GM18499 (cell line): Measurements from ENCODE around the gene KREMEN1.

Source experiments
- ATAC-seq: cut with Tn5 transposase; IDR thresholded peaks from one replicate; pipeline ENCODE4 v1.9.1; 2021; ENCODE audit warnings: moderate number of reproducible peaks; ENCODE audit not compliant: insufficient read depth, unreplicated experiment

The KREMEN1 gene

DNA sequence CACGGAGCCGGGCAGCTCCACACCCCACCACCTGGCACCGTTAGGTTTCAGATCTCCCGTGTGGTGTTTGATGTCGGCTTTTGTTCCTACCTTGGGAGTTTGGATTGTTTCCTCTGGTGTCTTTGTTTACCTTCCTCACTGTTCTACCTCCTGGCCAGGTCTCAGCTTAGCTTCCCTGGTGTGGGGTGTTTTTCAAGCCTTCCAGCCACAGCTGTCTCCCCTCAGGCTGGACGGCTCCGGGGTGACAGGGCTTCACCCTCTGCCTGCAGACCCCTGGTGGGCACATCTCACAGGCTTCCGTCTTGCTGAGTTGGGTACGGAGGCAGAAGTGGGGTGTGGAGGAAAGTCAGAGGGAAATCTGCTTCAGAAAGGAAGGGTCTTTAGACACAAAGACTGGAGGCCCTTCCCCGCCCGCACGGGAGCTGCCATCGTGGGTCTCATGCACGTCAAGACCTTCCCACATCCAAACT is 73.3 kb downstream of the KREMEN1 start:
- no peak for ATAC-seq

DNA sequence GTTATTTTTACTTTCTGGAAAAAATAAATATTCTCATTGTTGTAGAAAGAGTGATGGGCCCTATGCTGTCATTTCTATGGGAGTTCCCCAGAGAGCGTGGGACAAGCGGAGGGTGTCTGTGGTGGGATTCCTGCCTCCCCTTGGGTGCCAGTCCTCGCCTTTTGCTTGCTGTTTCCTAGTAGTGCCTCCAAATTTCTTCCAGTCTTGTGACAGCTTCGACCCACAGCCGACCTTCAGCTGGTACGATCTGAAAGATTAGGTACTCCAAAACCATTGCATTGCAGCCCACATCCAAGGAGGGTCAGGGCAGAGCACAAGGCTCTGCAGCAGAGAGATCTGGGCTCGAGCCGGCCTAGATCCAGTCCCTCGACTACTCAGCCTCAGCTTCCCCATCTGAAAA is 73.9 kb downstream of the KREMEN1 start:
- ATAC-seq = no peak

DNA sequence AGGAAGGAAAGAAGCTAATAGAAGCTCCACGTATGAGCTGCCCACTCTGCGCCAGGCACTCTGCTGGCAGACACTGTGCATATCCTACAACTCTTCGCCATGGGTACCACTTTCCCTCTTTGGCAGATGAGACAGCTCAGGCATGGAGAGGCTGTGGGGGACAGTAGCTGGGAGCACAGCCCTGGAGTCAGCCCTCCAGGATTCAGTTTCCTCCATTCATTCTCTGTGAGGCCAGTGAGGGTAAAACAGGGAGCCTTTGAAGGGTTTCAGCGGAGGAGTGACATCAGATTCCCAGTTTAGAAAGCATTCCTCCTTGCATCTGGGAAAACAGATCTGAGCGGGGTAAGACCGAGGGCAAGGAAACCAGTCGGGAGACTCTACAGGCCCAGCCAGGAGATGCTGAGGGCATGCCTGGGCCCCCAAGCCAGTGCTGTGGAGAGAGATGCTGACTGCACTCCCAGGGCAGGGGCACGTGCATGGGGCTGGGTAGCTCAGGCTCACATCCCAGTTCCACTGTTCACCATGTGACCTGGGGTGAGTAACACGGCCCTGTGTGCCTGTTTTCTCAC is 74.6 kb downstream of the KREMEN1 start:
- ATAC-seq = no peak

DNA sequence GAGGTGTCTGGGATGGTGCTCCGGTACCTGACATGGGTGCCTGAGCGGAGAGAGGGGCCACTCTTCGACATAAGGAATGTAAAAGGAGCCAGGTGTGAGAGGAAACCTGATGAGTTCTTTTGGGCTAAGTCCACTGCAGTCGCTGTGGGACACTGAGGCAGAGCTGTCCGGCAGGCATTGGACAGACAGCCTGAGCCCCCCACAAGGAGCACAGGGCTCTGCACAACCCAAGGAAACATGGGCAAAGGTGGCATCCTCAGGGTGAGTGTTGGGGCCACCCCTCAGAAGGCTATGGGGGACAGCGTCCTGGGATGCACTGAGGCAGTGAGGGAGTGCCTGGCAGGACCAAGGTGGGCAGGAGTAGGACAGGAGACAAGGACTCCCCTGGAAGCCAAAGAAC is 75.2 kb downstream of the KREMEN1 start:
- no peak for ATAC-seq

DNA sequence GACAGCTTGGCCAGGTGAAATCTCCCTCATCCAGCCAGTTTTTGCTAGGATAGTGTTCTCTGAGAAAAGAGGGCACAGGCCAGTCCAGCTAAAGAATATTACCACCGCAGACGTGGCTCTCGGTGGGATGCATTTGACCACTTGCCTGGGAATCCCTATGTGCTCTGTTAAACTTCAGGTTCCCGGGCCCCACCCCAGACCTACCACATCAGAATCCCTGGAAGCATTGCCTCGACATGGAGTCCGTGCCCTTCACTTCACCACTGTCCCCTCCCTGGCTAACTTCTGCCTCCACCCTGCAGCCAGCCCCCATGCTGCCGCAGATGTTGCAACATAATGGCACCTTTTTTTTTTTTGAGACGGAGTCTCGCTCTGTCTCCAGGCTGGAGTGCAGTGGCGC is 76.0 kb downstream of the KREMEN1 start:
- no peak for ATAC-seq

DNA sequence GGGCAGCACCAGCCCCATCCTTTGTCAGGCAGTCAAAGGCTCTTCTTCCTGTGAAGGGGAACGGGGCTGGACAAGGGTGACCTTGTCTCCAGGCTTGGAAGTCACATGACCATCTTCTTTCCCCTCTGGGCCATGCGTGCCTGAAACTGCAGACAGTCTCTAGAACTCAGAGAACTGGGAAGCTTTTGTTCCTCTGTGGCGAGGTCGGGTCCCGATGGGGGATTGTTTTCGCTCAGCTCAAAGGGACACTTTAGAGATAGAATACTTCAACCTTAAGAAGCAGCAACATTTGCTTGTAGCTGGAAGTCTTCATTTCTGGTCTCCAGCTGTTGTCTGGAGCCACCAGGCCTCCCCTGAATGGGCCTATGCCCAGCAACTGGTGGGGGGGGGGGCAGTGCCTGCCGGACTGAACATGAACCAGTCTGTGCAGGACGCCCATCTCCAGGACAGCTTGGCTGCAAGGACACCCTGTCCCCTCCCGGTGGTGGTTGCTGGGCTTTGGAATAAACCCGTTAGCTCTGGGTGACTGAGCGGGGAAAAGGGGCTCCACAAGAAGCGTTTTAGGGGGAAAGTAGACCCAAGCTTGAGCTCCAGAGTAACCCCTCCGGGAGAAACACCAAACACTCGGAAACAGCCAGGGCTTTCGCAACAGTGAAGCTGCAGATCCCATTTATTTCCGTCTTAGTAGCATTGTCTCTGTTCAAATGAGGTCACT is 77.2 kb downstream of the KREMEN1 start:
- ATAC-seq = no peak

DNA sequence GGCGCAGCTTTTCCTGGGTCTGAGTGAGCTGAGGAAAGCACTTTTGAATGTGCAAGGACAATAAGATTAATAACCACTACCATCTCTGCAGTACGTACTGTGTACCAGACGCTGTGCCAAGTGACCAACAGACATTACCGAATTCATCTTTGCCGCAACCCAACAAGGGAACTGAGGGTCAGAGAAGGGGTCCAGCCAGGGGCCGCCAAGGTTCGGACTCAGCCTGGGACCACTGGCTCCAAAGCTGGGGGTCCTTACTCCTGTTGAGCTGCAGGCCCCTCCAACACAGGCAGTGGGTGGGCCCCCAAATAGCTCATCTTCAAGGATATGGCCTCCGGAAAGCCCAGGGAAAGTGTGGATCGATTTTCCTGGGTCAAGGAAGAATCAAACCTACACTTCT is 77.9 kb downstream of the KREMEN1 start:
- no peak for ATAC-seq

DNA sequence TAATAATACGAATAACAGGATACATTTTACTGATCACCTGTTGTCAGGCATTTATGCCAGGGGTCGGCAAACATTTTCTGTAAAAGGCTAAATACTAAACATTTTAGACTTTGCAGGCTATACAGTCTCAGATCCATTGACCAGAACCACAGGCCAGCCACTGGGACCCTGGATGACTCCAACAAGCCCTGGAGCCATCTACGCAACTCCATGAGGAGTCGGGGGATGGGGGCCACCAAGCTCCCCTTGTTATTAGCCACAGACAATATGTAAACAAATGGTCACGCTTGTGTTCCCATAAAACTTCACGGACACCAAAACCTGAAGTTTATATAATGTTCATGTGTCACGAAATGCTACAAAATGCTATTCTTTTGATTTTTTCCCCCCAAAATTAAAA is 78.5 kb downstream of the KREMEN1 start:
- no peak for ATAC-seq

DNA sequence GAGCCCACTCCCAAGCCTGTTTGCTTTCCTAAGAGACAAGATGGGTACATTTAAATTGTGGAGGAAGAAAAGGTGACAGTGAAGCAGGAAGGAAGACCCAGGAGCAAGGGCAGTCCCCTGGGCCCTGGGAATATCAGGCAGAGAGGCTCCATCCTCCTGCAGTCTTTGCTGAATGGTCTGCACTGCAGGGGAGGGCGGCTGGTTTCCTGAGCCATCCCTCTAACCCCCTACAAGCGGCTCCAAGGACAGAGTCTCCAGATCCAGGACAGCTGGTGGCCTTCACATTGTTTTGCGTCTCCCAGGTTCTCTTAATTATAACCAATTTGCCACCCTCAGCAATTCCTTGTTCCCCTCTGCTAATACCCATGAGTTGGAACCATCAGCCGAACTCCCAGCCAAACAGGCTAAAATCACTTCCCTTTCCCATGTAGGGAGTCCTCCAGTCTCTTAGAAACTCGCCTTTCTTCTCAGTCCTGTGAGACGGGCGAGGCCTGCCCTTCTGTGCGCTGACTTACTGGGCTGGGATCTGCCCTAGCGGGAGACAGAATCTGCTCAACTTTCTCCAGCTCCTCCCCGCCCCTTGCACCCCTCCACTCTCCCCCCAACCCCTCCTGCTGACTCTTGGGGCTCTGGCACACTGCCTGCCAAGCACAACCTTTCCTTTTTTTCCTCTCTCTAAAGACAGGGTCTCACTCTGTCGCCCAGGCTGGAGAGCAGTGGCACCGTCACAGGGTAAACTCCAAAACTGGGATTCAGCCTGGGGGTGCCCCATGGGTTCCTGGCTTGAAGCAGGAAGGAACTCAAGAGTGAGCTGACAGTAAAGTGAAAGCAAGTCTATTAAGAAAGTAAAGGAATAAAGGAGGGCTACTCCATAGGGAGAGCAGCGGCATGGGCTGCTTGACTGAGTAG is 79.5 kb downstream of the KREMEN1 start:
- no peak for ATAC-seq

DNA sequence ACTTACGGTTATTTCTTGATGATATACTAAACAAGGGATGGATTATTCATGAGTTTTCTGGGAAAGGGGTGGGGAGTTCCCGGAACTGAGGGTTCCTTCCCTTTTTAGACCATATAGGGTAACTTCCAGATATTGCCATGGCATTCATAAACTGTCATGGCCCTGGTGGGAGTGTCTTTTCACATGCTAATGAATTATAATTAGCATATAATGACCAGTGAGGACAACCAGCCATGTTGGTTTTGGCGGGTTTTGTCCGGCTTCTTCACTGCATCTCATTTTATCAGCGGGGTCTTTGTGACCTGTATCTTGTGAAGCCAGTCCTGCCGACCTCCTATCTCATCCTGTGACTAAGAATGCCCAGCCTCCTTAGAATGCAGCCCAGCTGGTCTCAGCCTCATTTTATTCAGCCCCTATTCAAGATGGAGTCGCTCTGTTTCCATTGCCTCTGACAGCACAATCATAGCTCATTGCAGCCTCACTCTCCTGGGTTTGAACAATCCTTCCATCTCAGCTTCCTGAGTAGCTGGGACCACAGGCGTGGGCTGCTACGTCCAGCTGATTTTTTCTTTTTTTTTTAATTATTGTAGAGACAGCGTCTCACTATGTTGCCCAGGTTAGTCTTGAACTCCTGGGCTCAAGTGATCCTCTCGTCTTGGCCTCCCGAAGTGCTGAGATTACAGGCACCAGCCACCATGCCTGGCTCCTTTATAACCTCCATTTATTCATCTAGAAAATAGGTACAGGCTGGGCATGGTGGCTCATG is 80.3 kb downstream of the KREMEN1 start:
- ATAC-seq = no peak

DNA sequence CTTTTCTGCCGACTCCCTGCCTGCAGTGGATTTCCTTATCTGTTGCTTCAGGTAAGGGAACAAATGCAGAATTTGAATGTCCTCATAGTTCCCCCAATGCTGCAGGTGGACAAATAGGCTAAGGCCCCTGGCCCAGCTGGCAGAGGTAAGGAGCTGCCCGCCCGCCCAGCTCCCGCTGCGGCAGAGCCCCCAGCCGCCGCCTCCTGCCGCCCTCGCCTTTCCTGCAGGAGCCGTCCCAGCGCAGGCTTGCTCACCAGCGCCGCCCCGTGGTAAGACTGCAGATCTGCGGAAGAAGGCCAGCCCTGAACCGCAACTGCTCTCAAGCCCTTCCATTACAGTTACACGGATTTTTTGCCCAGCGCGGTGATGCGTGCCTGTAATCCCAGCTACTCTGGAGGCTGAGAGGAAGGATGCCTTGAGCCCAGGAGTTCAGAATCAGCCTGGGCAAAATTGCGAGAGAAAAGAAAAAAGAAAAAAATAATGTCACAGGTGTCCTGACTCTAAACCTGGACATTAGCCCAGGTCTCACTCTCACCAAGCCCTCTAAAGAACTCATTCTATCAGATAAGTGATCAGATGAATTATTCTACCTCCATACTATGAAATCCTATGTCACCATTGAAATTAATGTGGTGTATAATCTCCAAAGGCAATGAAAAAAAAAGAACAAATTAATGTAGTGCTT is 81.7 kb downstream of the KREMEN1 start:
- no peak for ATAC-seq

DNA sequence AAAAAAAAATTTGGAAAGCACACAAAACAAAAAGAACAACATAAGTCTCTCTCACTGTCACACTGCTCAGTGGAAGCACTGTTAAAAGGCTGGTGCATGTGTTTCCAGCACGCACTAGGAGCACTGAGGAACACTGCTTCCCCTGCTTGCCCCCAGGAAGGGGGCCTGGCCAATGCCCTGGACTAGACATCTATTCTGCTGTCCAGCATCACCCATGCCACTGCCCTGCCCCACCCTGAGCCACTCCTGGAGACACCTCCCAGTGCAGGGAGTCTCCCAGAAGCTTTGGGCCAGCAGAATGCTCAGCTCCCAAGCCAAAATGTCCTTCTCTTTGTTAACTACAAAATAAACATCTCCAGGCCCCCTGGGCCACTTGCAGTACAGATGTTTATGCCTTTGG is 83.1 kb downstream of the KREMEN1 start:
- ATAC-seq = no peak

DNA sequence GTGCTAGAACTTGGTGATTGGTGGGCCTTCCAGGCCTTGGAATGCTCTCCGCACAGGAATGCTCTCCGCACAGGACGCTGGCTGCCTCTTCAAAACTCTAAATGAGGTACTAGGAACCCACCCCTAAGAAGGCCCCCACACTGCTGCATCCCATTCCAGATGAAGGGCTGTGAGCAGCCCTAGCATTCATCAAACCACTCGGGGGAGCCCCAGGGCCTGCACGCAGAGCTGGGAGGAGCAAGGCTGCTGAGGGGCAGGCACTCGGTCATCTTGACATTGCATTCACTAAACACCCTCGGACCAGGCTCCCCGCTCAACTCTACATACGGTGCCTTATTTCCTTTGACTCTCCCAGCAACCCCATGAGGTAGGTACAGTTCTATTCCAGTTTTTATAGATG is 83.7 kb downstream of the KREMEN1 start:
- ATAC-seq = no peak

DNA sequence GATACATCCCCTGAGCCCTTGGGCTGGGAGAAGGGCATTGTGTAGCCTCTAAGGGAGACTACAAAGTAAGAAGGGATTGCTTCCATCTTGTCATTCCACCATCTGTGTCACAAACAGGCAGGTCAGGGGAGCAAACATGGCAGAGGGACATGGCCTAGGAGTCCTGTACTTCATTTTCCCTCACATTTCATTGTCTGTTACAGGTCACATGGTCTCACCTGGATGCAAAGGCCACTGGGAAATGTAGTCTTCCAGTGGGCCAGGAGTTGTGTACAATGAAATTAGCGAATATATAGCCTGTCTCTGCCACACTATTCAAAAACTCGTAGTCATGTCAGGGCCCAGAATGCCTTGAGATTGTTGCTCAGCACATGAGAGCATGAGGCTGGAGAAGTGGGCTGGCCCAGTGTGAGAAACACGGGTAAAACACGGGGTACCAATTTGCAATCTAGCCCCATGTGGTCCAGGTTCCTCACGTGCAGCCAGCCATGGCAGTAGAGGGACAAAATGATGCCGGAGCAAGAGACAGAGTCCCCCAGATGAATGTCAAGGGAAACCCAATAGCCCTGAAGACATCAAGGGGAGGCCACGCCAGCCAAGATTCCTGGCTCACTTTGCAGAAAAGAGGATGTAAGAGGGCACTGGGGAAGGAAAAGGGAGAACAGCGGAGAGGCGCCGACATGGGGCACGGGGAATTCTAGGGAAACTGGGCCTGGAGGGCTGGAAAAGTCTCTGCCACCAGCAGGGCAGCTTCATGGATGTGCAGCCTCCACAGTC is 85.1 kb downstream of the KREMEN1 start:
- ATAC-seq = no peak

DNA sequence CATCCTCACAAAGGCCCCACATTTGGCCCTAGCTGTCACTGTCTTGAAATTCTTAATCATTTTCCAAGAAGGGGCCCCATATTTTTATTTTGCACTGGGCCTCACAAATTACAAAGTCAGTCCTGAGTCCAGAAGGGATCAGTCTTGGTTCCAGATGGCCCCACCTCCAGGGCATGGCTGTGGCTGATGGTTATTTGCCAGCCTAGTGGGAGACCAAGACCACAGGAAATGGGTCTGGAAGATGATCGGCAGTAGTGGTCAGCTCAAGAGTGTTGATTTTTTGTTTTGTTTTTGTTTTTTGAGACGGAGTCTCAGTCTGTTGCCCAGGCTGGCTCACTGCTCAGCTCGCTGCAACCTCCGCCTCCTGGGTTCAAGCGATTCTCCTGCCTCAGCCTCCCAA is 85.7 kb downstream of the KREMEN1 start:
- no peak for ATAC-seq

DNA sequence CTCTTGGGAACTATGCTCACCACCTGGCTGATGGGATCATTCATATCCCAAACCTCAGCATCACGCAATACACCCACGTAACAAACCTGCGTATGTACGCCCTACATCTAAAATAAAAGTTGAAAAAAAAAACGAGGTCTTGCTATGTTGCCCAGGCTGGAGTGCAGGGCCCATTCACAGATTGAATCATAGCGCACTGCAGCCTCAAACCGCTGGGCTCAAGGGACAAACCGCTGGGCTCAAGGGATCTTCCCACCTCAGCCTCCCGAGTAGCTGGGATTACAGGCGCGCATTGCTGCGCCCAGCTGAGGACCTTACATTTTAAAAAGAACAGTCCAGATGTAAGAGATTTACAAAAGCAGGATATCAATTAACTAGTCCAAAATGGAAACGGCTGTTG is 91.0 kb downstream of the KREMEN1 start:
- no peak for ATAC-seq

DNA sequence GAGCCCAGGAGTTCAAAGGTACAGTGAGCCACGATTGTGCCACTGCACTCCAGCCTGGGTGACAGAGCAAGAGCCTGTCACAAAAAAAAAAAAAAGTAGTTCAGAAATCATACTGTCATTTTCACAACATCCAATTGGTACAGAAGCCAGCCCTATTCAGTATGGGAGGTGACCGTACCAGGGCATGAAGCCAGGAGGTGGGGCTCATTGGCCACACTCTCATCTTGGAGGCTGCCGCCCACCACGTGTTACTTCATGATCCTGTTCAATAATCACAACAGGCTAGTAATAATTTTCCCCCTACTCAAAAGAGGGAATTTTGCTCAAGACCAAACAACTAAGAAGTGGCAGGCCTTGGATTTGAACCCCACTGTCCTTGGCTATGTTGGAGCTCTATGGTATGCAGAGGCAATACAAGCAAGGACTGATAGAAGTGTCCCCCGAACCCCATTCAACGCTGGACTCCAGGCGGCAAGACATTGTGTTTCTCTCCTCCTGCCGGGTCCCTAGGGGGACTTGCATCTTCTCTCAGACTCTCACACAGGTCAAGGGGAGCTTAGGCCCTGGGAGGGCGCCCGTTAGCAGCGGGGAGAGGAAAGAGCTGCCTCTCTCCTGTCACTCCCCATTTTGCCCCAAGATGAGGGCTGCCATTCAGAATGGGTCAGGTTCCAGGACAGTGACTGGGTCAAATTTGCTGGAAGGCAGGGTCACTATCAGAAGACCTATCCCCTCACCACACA is 92.7 kb downstream of the KREMEN1 start:
- no peak for ATAC-seq

DNA sequence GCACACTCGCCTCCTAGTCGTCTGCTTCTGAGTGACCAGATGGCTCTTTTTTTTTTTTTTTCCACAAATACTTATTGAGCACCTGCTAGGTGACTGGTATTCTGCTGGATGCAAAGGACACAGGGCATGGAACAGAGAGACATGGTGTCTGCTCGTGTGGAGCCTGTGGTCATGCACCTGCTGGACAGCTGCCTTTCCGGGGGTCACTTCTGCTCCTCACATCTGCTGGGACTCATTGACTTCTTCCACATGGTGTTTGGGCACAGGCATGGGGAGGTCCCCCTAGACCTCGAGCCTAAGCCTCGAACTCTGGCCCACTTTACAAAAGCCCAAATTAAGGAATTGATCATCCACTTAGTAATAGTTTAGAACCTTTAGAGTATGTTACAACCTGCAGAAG is 93.3 kb downstream of the KREMEN1 start:
- no peak for ATAC-seq
